ENCODE measurements around the gene DRAM2. TPM values are rescaled to one million over a fixed set of nuclear protein-coding genes. Genes with fewer than 3 reads are reported as not detected.
A peak's percentile ranks its signal among the peaks of the same experiment; 100 is the strongest.

The DRAM2 gene
- total and polyA plus RNA-seq, 9 of the 15 experiments (the other 6 are each of a cell fraction or from before 2014, with no cell fraction given), result 29.0 to 161 (median 53.5) TPM

DNA sequence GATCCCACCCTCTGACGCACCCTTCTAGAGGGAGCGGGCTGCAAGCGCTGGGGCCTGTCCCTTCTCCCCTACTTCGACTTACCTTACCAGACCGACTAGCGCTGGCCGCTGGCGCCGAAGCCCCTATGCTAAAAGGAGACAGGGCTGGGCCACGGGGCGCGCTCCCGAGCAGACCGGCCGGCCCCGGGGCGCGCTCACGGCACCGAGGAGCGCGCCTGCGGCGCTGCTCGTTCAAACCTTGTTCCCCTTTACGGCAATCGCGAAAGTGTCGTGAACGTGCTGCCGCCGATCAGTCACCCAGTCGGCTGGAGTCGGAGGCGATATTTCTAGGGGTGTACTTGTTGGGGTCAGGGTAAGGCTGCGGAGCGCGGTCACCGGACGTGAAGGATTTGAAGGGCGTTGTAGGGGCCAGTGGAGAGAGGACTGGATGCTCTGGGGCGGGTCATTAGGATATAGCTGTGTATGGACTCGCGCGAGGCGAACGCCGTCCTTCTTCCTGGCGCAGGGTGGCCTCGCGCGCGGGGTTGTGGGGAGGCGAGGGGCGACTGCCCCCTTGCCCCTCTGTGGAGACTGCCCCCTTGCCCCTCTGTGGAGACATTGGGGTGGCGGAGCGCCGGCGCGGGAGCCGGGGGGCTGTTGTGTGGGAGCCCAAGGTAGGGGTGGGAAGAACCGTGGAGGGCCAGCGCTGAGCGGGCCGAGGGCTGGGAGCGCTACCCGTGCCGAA, at the start of gene DRAM2, which contains the start of gene CEPT1 (continued):
- TF ChIP-seq, protein P1, sequence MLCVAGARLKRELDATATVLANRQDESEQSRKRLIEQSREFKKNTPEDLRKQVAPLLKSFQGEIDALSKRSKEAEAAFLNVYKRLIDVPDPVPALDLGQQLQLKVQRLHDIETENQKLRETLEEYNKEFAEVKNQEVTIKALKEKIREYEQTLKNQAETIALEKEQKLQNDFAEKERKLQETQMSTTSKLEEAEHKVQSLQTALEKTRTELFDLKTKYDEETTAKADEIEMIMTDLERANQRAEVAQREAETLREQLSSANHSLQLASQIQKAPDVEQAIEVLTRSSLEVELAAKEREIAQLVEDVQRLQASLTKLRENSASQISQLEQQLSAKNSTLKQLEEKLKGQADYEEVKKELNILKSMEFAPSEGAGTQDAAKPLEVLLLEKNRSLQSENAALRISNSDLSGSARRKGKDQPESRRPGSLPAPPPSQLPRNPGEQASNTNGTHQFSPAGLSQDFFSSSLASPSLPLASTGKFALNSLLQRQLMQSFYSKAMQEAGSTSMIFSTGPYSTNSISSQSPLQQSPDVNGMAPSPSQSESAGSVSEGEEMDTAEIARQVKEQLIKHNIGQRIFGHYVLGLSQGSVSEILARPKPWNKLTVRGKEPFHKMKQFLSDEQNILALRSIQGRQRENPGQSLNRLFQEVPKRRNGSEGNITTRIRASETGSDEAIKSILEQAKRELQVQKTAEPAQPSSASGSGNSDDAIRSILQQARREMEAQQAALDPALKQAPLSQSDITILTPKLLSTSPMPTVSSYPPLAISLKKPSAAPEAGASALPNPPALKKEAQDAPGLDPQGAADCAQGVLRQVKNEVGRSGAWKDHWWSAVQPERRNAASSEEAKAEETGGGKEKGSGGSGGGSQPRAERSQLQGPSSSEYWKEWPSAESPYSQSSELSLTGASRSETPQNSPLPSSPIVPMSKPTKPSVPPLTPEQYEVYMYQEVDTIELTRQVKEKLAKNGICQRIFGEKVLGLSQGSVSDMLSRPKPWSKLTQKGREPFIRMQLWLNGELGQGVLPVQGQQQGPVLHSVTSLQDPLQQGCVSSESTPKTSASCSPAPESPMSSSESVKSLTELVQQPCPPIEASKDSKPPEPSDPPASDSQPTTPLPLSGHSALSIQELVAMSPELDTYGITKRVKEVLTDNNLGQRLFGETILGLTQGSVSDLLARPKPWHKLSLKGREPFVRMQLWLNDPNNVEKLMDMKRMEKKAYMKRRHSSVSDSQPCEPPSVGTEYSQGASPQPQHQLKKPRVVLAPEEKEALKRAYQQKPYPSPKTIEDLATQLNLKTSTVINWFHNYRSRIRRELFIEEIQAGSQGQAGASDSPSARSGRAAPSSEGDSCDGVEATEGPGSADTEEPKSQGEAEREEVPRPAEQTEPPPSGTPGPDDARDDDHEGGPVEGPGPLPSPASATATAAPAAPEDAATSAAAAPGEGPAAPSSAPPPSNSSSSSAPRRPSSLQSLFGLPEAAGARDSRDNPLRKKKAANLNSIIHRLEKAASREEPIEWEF (CRISPR knock-in tag; IDR thresholded peaks at IDR 0.05), result no peak
- TF ChIP-seq ZNF316 (IDR thresholded peaks at IDR 0.05) (no peak), FOXA1 (IDR thresholded peaks at IDR 0.05; ENCODE audit: borderline replicate concordance) (no peak), SMARCA4 (IDR thresholded peaks at IDR 0.05) (no peak; the same call in 1 of the 2 replicates), KHSRP (IDR thresholded peaks at IDR 0.05) (no peak), SMARCE1 (IDR thresholded peaks at IDR 0.05) (peak; percentile 62; the same call in 1 of the 2 replicates), CHCHD3 (CRISPR knock-in tag; IDR thresholded peaks at IDR 0.05) (no peak), NONO (IDR thresholded peaks at IDR 0.05; ENCODE audit: low read depth in 2 of 2, low read length in 1 of 2) (0 out of 4 replicates have a peak, but pooled peaks of 1 of the 2 experiments have one; percentile 19), NCOA6 (IDR thresholded peaks at IDR 0.05) (no peak), IRF2 (CRISPR knock-in tag; IDR thresholded peaks at IDR 0.05) (no peak), RBBP5 (IDR thresholded peaks at IDR 0.05; ENCODE audit: borderline replicate concordance, insufficient read depth, low read length, poor library complexity, severe bottlenecking) (peak; percentile 96), PTBP1 (IDR thresholded peaks at IDR 0.05; ENCODE audit: low read depth, low read length) (no peak), DNMT1 (IDR thresholded peaks at IDR 0.05) (no peak), KDM5B (IDR thresholded peaks at IDR 0.05; ENCODE audit: insufficient replicate concordance, low read depth, low read length) (peak; percentile 90), CBX8 (IDR thresholded peaks at IDR 0.05; ENCODE audit: borderline replicate concordance, extremely low read depth, low read depth, low read length, poor library complexity, severe bottlenecking) (no peak)
- TF ChIP-seq, protein P2, sequence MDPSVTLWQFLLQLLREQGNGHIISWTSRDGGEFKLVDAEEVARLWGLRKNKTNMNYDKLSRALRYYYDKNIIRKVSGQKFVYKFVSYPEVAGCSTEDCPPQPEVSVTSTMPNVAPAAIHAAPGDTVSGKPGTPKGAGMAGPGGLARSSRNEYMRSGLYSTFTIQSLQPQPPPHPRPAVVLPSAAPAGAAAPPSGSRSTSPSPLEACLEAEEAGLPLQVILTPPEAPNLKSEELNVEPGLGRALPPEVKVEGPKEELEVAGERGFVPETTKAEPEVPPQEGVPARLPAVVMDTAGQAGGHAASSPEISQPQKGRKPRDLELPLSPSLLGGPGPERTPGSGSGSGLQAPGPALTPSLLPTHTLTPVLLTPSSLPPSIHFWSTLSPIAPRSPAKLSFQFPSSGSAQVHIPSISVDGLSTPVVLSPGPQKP (CRISPR knock-in tag; IDR thresholded peaks at IDR 0.05), result no peak
- TF ChIP-seq, protein P3, sequence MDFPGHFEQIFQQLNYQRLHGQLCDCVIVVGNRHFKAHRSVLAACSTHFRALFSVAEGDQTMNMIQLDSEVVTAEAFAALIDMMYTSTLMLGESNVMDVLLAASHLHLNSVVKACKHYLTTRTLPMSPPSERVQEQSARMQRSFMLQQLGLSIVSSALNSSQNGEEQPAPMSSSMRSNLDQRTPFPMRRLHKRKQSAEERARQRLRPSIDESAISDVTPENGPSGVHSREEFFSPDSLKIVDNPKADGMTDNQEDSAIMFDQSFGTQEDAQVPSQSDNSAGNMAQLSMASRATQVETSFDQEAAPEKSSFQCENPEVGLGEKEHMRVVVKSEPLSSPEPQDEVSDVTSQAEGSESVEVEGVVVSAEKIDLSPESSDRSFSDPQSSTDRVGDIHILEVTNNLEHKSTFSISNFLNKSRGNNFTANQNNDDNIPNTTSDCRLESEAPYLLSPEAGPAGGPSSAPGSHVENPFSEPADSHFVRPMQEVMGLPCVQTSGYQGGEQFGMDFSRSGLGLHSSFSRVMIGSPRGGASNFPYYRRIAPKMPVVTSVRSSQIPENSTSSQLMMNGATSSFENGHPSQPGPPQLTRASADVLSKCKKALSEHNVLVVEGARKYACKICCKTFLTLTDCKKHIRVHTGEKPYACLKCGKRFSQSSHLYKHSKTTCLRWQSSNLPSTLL (IDR thresholded peaks at IDR 0.05), result no peak
- TF ChIP-seq, protein P4, sequence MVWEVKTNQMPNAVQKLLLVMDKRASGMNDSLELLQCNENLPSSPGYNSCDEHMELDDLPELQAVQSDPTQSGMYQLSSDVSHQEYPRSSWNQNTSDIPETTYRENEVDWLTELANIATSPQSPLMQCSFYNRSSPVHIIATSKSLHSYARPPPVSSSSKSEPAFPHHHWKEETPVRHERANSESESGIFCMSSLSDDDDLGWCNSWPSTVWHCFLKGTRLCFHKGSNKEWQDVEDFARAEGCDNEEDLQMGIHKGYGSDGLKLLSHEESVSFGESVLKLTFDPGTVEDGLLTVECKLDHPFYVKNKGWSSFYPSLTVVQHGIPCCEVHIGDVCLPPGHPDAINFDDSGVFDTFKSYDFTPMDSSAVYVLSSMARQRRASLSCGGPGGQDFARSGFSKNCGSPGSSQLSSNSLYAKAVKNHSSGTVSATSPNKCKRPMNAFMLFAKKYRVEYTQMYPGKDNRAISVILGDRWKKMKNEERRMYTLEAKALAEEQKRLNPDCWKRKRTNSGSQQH (CRISPR knock-in tag; IDR thresholded peaks at IDR 0.05), result no peak

Measured in K562 (cell line).